Sigmoid colon (tissue), 7 donors: ENCODE measurements around the gene SLC6A1. TPM values are rescaled to one million over a fixed set of nuclear protein-coding genes. Genes with fewer than 3 reads are reported as not detected.

Source experiments
- DNase-seq: peaks from one replicate; pipeline ENCODE4 v3.0.0-alpha.2; 2019
- H3K27ac ChIP-seq, 4 donors: fragments of 200-600 bp; sonication (generic); one replicate each; pipeline ENCODE4 v1.5.1; 2016 to 2019; ENCODE audit warnings: mild to moderate bottlenecking in 1 of 4
- H3K27me3 ChIP-seq, 3 donors: fragments of 200-600 bp; sonication (generic); one replicate each; pipeline ENCODE4 v1.5.1; 2019; ENCODE audit warnings: mild to moderate bottlenecking in 1 of 3
- H3K36me3 ChIP-seq, 4 donors: fragments of 200-600 bp; sonication (generic); one replicate each; pipeline ENCODE4 v1.5.1; 2016 to 2019
- H3K4me1 ChIP-seq, 4 donors: fragments of 200-600 bp; sonication (generic); one replicate each; pipeline ENCODE4 v1.5.1; 2017 to 2019
- H3K4me3 ChIP-seq, 4 donors: fragments of 200-600 bp; sonication (generic); one replicate each; pipeline ENCODE4 v1.5.1; 2017 to 2019; ENCODE audit warnings: mild to moderate bottlenecking in 2 of 4, moderate library complexity in 1 of 4
- H3K9me3 ChIP-seq, 4 donors: fragments of 200-600 bp in 3 of 4; sonication (generic) in 3 of 4; one replicate each; pipeline versions ENCODE4 v1.5.1 to v1.6.1; 2013 to 2019
- CTCF ChIP-seq, 4 experiments: fragments of 450-650 bp in 3 of 4; fragments of 200-600 bp in 1 of 4; IDR thresholded peaks; one replicate each; pipeline ENCODE4 v1.5.1; 2016 to 2019; ENCODE audit warnings: antibody characterized with exemption in 4 of 4, mild to moderate bottlenecking in 3 of 4, moderate library complexity in 2 of 4
- EP300 ChIP-seq, 4 donors: sonication (generic); formaldehyde crosslinking; IDR thresholded peaks; one replicate each; pipeline ENCODE4 v1.6.1; 2017; ENCODE audit warnings: antibody characterized with exemption in 4 of 4
- POLR2A ChIP-seq, 2 donors: fragments of 450-650 bp; IDR thresholded peaks; one replicate each; pipeline ENCODE4 v1.6.1; 2016; ENCODE audit warnings: antibody characterized with exemption in 2 of 2, mild to moderate bottlenecking in 2 of 2, moderate library complexity in 2 of 2
- POLR2AphosphoS5 ChIP-seq, 4 donors: sonication (generic); formaldehyde crosslinking; IDR thresholded peaks; one replicate each; pipeline ENCODE4 v1.6.1; 2017; ENCODE audit warnings: antibody characterized with exemption in 4 of 4
- WGBS, 2 donors: extraction: QIAGEN DNeasy Blood & Tissue Kit; methylation state at CpG; one replicate each; pipeline ENCODE4 v1.1.7; 2013; 5-methylcytosine and 5-hydroxymethylcytosine counted together
- intact Hi-C: fragments of 100-400 bp; cut with DNase I; formaldehyde crosslinking; loops from one replicate; pipeline ENCODE4 v1.15.1; 2023
- polyA plus RNA-seq, 3 donors: library from polyadenylated mRNA; stranded (reverse); fragments of 200-250 nt; gene quantifications; one replicate each; pipeline ENCODE4 v1.2.3, GENCODE V29; 2013
- total RNA-seq, 4 donors: library from RNA; depleted of rRNA; stranded (reverse); fragments of >200 nt; gene quantifications; one replicate each; pipeline ENCODE4 v1.1.0, GENCODE V29; 2016
- donor health status: healthy with polysubstance abuse.
- donor health status: Bipolar disorder and iron deficiency.
- donor health status: healthy.

Gene SLC6A1
- total and polyA plus RNA-seq, 7 donors = under 0.01 to 1.4 (median 0.29) TPM; not detected in 1

- intact Hi-C loops = no loop called here
- H3K27me3 ChIP-seq = peaks cover 0 to 7% (median 0%) of the 10 kb centered on the region in 3 donors
- DNase-seq = no peak
- WGBS, 2 donors = 38 to 61% methylated on average over 6 of the region's 6 CpGs
- H3K4me3 ChIP-seq = no peak overlapping the region
- H3K9me3 ChIP-seq = no peaks in the 10 kb centered on the region
- no peak overlapping the region for H3K27ac ChIP-seq
- no peaks in the 10 kb centered on the region for H3K36me3 ChIP-seq
- TF ChIP-seq EP300 (IDR thresholded peaks at IDR 0.05) (no peak), POLR2A (IDR thresholded peaks at IDR 0.05) (no peak), POLR2AphosphoS5 (IDR thresholded peaks at IDR 0.05) (no peak), CTCF (IDR thresholded peaks at IDR 0.05) (no peak)
- no peaks in the 10 kb centered on the region for H3K4me1 ChIP-seq
Observed at GRCh38 chr3:10964537-10965167, 27.9 kb upstream of the SLC6A1 start.

GRCh38 chr3:10968401-10968800 lies 24.1 kb upstream of the SLC6A1 start:
- no peaks in the 10 kb centered on the region for H3K36me3 ChIP-seq
- H3K4me3 ChIP-seq = no peak overlapping the region
- peaks cover 0 to 17% (median 0%) of the 10 kb centered on the region in 3 donors for H3K27me3 ChIP-seq
- no peak for DNase-seq
- WGBS, 2 donors = 31 to 52% methylated on average over 4 of the region's 4 CpGs
- no peak for TF ChIP-seq POLR2AphosphoS5 (IDR thresholded peaks at IDR 0.05)
- TF ChIP-seq CTCF (IDR thresholded peaks at IDR 0.05) = no peak
- no peak for TF ChIP-seq EP300 (IDR thresholded peaks at IDR 0.05)
- no peak for TF ChIP-seq POLR2A (IDR thresholded peaks at IDR 0.05)
- intact Hi-C loops = no loop called here
- no peaks in the 10 kb centered on the region for H3K9me3 ChIP-seq
- H3K4me1 ChIP-seq = no peaks in the 10 kb centered on the region
- H3K27ac ChIP-seq = no peak overlapping the region

GRCh38 chr3:10970306-10970960 lies 22.1 kb upstream of the SLC6A1 start:
- intact Hi-C loops = no loop called here
- no peaks in the 10 kb centered on the region for H3K4me1 ChIP-seq
- H3K27ac ChIP-seq = no peak overlapping the region
- H3K4me3 ChIP-seq = no peak overlapping the region
- peaks cover 0 to 17% (median 0%) of the 10 kb centered on the region in 3 donors for H3K27me3 ChIP-seq
- no peaks in the 10 kb centered on the region for H3K9me3 ChIP-seq
- H3K36me3 ChIP-seq = no peaks in the 10 kb centered on the region
- TF ChIP-seq POLR2A (IDR thresholded peaks at IDR 0.05) (no peak), EP300 (IDR thresholded peaks at IDR 0.05) (no peak), POLR2AphosphoS5 (IDR thresholded peaks at IDR 0.05) (no peak), CTCF (IDR thresholded peaks at IDR 0.05) (no peak)
- WGBS, 2 donors = 80 to 81% methylated on average over 5 of the region's 5 CpGs
- DNase-seq = no peak

GRCh38 chr3:10972072-10972782 lies 20.3 kb upstream of the SLC6A1 start:
- intact Hi-C loops = no loop called here
- TF ChIP-seq CTCF (IDR thresholded peaks at IDR 0.05) (no peak), POLR2A (IDR thresholded peaks at IDR 0.05) (no peak), POLR2AphosphoS5 (IDR thresholded peaks at IDR 0.05) (no peak), EP300 (IDR thresholded peaks at IDR 0.05) (no peak)
- peaks cover 0 to 1% (median 0%) of the 10 kb centered on the region in 4 donors for H3K4me1 ChIP-seq
- WGBS, 2 donors = 43 to 46% methylated on average over 10 of the region's 10 CpGs
- no peaks in the 10 kb centered on the region for H3K36me3 ChIP-seq
- no peak for DNase-seq
- H3K27ac ChIP-seq = no peak overlapping the region
- peaks cover 0 to 10% (median 0%) of the 10 kb centered on the region in 3 donors for H3K27me3 ChIP-seq
- H3K9me3 ChIP-seq = no peaks in the 10 kb centered on the region
- H3K4me3 ChIP-seq = no peak overlapping the region
